HL-60/S4 (cell line): Measurements from ENCODE around the gene CTNNBL1.

Experiments
- in situ Hi-C: fragments of 300-500 bp; cut with MboI; formaldehyde crosslinking; loops from 2 replicates; pipeline ENCODE4 v1.14.3; 2022; ENCODE audit warnings: low sequenced_read_pairs

Gene CTNNBL1

GRCh38 chr20:37913567-37914366 lies 219.9 kb downstream of the CTNNBL1 start:
- in situ Hi-C loops, result no loop called here

- in situ Hi-C loops, result no loop called here
These were observed 220.5 kb downstream of the CTNNBL1 start for GRCh38 chr20:37914367-37914671.

DNA sequence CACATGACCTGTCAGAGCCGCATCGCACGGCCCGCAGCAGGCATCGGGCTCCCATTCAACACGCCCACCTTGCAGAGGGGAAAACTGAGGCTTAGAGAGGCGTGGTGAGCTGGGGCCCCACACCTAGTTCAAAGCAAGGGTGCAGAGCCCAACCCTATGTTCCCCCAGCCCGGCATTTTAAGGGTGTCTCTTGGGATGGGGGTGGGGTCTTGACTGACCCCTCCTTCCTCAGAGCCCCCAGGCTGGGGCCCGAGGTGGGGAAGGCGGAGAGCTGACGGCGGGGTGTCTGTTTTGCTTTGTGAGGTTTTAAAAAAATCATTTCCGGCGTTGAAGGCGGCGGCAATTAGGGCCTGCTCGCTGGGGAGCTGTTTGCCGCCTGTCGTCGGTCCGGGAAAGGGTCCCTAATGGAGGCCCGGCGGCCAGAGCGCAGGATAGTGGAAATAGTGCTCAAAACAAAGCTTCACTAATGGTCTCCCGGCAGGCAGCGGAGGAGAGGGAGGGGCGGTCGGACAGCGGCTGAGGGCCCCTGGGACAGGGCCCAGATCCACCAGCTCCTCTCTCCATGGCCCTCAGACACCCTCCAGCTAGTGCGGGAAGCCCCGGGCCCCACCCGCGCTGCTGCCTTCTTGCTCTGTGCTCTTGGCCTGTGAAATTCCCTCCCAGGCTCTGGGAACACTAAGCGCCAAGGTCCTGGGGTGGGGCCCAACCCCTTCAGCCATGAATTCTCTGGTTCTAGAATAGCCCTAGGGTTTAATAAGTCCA lies 221.0 kb downstream of the CTNNBL1 start:
- in situ Hi-C loops, result no loop called here

- in situ Hi-C loops, result no loop called here
These were observed 221.6 kb downstream of the CTNNBL1 start for GRCh38 chr20:37915434-37915787.

- in situ Hi-C loops, result no loop called here
These were observed 222.2 kb downstream of the CTNNBL1 start for GRCh38 chr20:37915800-37916570.

GRCh38 chr20:37917461-37917860 lies 223.6 kb downstream of the CTNNBL1 start:
- in situ Hi-C loops, result no loop called here

DNA sequence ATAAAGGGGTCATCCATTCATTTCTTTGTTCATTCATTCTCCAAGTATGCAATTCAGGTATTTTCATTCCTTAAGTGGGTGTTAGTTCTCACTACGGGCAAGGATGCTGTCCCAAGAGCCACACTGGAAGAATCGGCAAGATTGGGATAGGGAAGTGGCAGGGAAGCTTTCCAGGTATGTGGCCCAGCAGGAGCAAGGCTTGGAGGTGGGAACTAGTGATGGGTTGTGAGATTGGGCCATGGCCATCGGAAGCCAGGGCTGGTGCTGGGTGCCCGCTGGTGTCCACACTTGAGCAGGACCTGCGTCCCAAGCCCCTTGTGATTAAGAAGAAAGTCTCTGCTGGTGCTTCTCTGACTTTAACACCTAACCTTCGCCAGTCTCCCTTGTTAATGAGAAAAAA lies 224.2 kb downstream of the CTNNBL1 start:
- in situ Hi-C loops, result no loop called here

GRCh38 chr20:37919389-37920040 lies 225.7 kb downstream of the CTNNBL1 start:
- in situ Hi-C loops, result no loop called here

GRCh38 chr20:37920270-37920669 lies 226.4 kb downstream of the CTNNBL1 start:
- in situ Hi-C loops, result no loop called here

DNA sequence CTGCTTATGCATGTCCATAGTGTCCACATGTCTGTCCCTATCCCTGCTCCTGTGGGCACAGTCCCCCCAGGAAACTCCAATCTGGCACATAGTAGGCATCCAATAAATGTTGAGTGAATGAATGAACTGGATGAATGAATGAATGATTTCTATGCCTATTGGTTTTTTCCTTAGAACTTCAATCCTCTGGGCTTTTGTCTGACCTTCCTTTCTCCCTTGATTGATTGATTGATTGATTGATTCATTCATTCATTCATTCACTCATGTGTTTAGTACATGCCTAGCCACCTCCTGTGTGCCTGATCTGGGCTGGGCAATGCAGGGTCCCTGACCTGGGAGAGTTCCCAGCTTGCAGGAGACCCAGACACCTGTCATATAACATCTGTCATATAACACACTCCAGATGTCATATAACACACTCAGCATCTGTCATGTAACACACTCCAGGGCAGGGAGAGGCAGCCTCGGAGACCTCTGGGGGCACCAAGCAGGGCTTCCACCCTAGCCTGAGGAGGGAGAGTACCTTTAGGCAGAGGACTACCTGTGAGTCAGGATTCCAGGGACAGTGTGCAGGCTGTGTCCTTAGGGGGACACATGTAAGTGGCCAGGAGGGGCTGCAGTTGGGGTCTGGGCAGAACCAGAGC lies 227.0 kb downstream of the CTNNBL1 start:
- in situ Hi-C loops, result no loop called here

DNA sequence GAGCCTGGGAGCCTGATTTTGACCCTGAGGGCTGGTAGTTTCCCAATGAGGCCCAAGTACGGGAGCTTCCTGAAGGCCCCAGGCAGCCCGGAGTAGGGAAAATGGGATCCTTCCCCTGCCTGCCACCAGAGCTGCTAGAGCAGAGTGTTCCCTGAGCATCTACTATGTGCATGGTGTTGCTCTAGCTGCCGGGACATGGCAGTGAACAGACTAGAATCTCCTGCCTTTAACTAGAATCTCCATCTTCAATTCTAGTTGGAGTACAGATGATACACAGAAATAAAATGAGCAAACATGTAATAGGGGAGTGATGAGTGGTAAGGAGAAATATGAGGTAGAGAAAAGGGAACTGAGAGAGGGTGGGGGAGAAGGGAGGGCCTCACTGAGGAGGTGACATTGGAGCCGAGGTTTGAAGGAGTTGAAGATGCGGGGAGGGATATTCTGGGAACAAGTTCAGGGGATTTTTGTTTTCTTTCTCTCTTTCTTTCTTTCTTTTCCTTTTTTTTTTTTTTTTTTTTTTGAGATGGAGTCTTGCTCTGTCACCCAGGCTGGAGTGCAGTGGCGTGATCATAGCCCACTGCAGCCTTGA lies 227.6 kb downstream of the CTNNBL1 start:
- in situ Hi-C loops, result no loop called here
